MV-4-11 (cell line): Measurements from ENCODE around the gene MARCHF3.

Experiments used
- DNase-seq: peaks from one replicate; lab custom pipeline; 2025; lab: John Stamatoyannopoulos, UW

The MARCHF3 gene

GRCh38 chr5:126982926-126983873 lies 47.2 kb downstream of the MARCHF3 start:
- DNase-seq = no peak

GRCh38 chr5:126982202-126982601 lies 48.2 kb downstream of the MARCHF3 start:
- no peak for DNase-seq

GRCh38 chr5:126981701-126982100 lies 48.7 kb downstream of the MARCHF3 start:
- no peak for DNase-seq

DNA sequence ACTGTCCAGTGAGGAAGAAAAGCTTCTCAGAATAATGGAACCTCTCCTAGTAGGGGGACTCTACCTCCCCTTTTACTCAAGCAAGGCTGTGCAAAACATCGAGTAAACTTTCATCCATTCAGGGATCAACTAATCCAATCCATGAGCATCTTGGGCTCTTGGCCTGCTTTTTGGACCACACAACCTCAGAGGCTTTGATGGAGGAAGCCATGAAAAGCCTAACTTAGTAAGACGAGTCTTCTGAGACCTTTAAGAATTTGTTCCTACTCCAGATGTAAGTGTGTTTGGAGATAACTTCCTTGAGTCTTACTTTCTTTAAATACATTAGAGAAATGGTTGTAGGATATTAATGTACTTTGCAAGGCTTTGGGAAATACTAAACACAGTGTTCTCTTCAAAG lies 49.1 kb downstream of the MARCHF3 start:
- no peak for DNase-seq

GRCh38 chr5:126978258-126978657 lies 52.1 kb downstream of the MARCHF3 start:
- no peak for DNase-seq

GRCh38 chr5:126976520-126977172 lies 53.7 kb downstream of the MARCHF3 start:
- no peak for DNase-seq

DNA sequence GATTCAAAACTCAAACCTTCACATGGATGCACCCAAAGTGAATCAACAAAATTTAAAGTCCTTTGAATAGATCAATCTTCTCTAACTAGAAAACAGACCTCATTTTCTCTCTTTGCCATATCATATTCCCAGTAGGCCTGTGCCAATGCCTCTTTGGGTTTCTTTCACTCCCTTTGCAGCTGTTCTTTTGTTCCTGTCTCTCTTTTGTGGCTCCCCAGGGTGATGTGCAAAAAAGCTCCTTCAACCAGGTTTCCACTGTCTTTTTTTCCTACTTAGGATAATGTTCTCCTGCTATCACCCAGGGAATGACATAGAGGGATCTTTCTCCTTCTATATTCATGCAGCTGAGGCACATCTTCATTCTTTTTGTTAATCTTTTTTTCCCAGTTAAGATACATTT lies 54.6 kb downstream of the MARCHF3 start:
- no peak for DNase-seq

DNA sequence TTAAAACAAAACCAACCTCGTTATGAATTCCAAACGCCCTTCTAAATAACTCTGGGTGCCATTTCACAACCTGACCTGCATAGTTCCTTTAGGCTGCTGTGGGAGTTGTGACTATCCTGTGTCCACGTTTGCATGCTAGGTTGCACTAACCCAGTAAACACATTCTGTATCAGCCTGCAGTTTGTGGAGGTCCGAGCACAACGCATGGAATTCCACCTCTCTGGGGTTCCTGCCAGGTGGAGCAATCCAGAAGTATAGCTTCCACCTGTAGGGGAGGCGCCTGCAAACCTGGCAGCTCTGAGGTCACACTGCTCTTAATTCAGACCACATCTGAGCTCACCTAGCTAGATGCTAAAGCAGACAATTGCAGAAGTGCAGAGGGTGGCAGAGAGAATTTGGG lies 57.2 kb downstream of the MARCHF3 start:
- DNase-seq = no peak

DNA sequence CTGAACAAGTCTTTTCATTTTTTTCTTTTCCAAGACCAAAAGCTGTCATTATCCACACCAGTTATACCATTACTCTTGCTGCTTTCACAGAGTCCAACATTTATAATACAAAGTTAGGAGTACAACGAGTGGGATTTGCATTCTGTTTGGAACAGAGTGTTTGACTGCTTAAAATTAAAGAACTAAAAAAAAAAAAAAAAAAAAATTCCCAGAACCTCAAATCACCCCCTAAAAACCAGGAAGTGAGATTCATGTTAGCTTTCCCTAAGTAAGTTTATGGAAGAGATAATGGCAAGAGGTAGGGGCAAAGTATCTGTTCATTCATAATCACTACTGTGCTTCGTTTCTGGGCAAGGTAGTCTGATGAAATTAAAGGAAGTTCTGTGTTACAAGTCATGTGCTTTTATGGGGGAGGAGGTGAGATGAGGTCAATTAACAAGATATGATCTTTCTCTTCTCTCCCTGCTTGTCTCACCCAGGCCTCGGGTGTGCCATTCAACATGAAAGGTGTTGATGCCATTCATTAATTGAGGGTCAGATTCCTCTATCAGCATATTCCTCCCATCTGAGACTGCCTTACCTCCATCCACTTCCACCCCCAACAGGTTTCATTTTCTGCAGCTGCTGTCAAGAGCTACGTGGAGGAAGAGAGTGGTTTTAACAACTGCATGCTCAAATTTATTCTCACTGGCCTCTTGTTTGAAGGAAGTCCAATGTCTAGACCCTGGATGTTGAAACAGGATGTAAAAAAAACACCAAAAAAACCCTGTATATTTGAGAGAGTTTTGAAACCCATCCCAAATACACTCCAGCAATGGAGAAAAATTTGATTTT lies 58.1 kb downstream of the MARCHF3 start:
- DNase-seq = peak; percentile 80

DNA sequence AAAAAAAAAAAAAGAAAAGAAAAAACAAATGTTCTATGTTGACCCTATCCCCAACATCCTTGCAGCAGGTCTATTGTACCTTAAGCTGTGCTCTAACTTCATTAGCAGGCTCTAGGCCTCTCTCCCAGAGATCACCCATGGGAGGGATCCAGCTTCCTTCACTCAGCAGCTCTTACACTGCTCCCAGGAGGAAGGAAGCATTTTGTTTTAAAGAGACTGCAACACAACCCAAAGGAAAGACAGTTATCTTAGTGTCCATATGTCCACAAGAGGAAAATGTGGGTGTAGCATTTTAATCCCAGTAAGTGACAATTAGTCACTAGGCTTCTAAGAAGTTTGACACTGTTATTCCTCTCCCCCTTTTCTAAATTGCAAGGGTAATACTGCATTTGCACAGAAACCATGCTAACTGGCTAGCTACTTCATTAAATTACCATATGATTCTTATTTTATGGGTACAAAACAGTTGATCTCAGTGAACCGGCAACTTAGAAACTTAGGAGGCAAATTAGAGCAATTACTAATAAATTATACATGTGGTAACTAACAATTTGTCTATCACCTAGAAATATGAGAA lies 58.8 kb downstream of the MARCHF3 start:
- peak; percentile 13 for DNase-seq

GRCh38 chr5:126970517-126971017 lies 59.8 kb downstream of the MARCHF3 start:
- no peak for DNase-seq

DNA sequence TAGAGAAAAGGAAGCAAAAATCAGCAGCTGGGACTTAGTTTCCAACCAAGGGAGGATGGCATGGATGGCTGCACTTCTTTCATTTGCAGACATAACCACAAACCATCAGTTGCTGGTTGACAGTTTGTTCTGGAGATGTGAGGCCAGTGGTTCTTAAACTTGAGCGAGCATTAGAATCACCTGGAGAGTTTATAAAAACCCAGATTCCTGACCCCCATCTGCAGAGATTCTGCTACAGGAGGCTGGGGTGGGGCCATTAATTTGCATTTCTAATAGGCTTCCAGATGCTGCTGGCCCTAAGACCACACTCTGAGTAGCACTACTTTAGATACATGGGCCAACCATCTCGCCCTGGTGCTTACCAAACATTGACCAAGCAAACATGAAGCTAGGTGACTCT lies 60.8 kb downstream of the MARCHF3 start:
- DNase-seq = no peak

DNA sequence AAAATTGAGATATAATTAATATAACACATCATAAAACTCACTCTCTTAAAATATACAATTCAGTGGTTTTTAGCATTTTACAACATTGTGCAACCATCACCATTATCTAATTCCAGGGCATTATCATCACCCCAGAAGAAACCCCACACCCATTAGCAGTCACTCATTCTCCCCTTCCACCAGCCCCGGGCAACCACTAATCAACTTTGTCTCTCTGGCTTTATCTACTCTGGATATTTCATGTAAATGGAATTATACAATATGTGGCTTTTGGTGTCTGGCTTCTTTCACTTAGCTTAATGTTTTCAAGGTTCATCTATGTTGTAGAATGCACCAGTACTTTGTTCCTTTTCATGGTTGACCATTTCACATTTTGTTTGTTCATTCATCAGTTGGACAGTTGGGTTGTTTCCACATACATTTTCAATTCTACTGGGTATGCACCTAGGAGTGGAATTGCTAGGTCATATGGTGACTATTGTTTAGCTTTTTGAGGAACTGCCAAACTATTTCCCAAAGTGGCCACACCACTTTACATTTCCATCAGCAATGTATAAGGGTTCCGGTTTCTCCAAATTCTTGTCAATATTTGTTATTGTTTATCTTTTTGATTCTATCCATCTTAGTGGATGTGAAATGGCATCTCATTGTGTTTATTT lies 62.4 kb downstream of the MARCHF3 start:
- peak; percentile 31 for DNase-seq

DNA sequence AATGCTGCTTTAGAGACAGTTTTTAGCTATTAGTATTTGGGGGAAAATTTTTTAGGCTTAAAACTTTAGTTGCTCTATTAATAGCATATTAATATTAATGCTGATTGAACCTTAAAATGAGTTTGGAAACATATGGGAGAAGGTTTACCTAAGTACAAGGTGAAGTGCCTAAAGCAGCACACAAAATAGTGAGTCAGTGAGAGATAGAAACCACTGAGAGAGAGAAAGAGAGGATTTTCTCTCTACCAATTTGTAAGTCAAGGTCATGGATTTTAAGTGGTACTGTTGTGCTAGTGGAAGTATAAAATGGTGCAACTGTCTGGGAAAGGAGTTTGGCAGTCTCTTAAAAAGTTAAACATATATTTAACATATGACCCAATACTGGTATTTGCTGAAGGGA lies 64.9 kb downstream of the MARCHF3 start:
- no peak for DNase-seq

GRCh38 chr5:126965061-126965475 lies 65.3 kb downstream of the MARCHF3 start:
- peak; percentile 88 for DNase-seq

DNA sequence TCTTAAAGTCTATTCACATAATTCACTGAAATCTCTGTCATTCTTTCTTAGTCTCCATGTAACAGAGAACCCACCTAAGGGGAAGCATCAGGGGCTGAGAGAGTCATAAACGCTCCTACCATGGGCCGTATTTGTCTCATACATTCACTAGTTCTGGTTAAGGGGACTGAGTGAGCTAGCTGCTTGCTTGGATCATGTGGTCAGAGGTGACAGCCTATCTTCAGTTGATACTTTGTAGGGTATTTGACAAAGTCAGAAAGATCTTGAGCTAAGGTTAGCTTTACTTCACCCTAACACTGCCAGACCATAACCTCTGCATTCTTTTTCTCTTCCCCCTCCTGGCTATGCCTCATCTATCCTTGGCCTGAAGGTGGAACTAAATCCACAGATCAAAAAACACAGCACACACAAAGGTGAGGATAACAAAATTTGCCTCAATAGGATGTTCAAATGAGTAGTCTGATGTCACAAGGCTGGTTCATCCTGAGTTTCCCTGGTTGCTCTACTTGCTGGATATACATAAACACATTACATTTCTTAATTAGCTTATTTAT lies 66.5 kb downstream of the MARCHF3 start:
- no peak for DNase-seq

- DNase-seq = no peak
Measured at GRCh38 chr5:126961702-126962101, 68.7 kb downstream of the MARCHF3 start.

DNA sequence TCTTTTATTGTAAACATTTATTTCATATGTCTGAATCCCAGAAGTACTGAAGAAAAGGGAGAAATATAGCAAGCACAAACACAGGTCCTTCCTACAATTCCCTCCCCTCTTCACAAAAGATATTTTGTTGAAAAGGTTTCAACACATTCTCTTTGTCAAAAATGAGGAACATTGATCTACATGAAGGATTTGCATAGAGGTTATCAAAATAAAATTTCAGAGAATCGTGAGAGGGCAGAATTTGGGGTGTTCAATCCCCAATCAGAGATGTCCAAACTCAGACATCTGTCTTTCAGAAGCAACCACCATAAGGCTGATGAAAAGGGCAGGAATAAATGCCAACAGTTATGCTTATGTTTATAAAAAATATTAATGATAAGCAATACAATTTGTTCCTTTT lies 69.2 kb downstream of the MARCHF3 start:
- no peak for DNase-seq

- no peak for DNase-seq
Measured at GRCh38 chr5:126959188-126959587, 71.2 kb downstream of the MARCHF3 start.

- no peak for DNase-seq
Measured at GRCh38 chr5:126956991-126957390, 73.4 kb downstream of the MARCHF3 start.

GRCh38 chr5:126954981-126955380 lies 75.4 kb downstream of the MARCHF3 start:
- DNase-seq = no peak
